Measurements from ENCODE around the gene ARL4D. TPM values are rescaled to one million over a fixed set of nuclear protein-coding genes. Genes with fewer than 3 reads are reported as not detected.
"Not testable (repeated sequence)": the region's sequence is repeated elsewhere in the genome, so short reads cannot be mapped to it uniquely, and the experiment has no call there.

ARL4D gene
- total and polyA plus RNA-seq, 2 of the 4 experiments (the other 2 are of a cell fraction) = 12.5 to 30.7 TPM

GRCh38 chr17:43394696-43395095 lies 4.1 kb upstream of the ARL4D start:
- H3K4ac ChIP-seq (ENCODE audit: low read depth, low read length); in situ Hi-C loops (cut with MboI; ENCODE audit: low sequenced_read_pairs); H3K27me3 ChIP-seq (ENCODE audit: control insufficient read depth, insufficient read depth, low read length); H2BK15ac ChIP-seq (ENCODE audit: low read depth, low read length); H2BK20ac ChIP-seq (ENCODE audit: low read depth, low read length); H3K4me1 ChIP-seq (ENCODE audit: control insufficient read depth, insufficient read depth, low read length); H3K27ac ChIP-seq (ENCODE audit: insufficient read depth, low read length); H3K9me3 ChIP-seq (ENCODE audit: control insufficient read depth, insufficient read depth, low read length); H3K18ac ChIP-seq (ENCODE audit: low read depth, low read length); H2BK5ac ChIP-seq (ENCODE audit: low read depth, low read length, poor library complexity, severe bottlenecking); H4K20me1 ChIP-seq (ENCODE audit: insufficient read depth, low read length); H3K56ac ChIP-seq (ENCODE audit: extremely low read depth, insufficient read depth, low read length); ATAC-seq (ENCODE audit: low read depth); H3K9ac ChIP-seq (ENCODE audit: low read depth, low read length); dilution Hi-C loops (cut with HindIII; ENCODE audit: low sequenced_read_pairs, unreplicated experiment); H3K4me2 ChIP-seq (ENCODE audit: low read depth, low read length); DNase-seq; H3K4me3 ChIP-seq (ENCODE audit: insufficient read depth, low read depth, low read length); H3K23ac ChIP-seq (ENCODE audit: low read depth, low read length); BruUV-seq (replicated peaks); H2BK120ac ChIP-seq (ENCODE audit: low read depth, low read length); H3K14ac ChIP-seq (replicated peaks; ENCODE audit: low read depth, low read length); H2AFZ ChIP-seq (replicated peaks; ENCODE audit: low read length, poor library complexity); H3K36me3 ChIP-seq (ENCODE audit: control insufficient read depth, insufficient read depth, low read length); H3K9me1 ChIP-seq (ENCODE audit: insufficient read depth, low read length): not testable (repeated sequence)
- peaks cover 4 to 13% of the 10 kb centered on the region in 2 experiments; a peak in 3 of 4 replicates for H3K79me1 ChIP-seq (ENCODE audit: low read depth in 1 of 2, low read length in 2 of 2)
- intact Hi-C loops (cut with micrococcal nuclease) = loop anchor here (1.0 kb wide), 3 partner anchors 34 to 89 kb away; partner anchors contain the start of gene DHX8
- peak overlapping the region; percentile 59 for H2AK9ac ChIP-seq (replicated peaks; ENCODE audit: low read depth, low read length, poor library complexity)
- WGBS, 2 experiments (ENCODE audit: extremely low coverage in 2 of 2, insufficient read length in 1 of 2) = 94% methylated on average over 6 of the region's 12 CpGs; no CpG with 5 or more reads in 1 of the 2 experiments
- peak overlapping the region; percentile 98 to 100; a peak in 3 of 4 replicates for H4K8ac ChIP-seq (ENCODE audit: low read depth in 2 of 2, low read length in 2 of 2)
- peak overlapping the region; percentile 98; the same call in 1 of the 2 replicates for H4K91ac ChIP-seq (ENCODE audit: insufficient read depth, low read depth, low read length)
- peak overlapping the region; percentile 100 for H4K5ac ChIP-seq (ENCODE audit: low read depth, low read length)
- 0 out of 2 replicates have a peak overlapping the region, but pooled peaks have one; percentile 59 for H2AK5ac ChIP-seq (ENCODE audit: low read depth, low read length)
- ChIA-PET POLR2A (ENCODE audit: unreplicated experiment) (interaction anchor here (1.0 kb wide), 2 partner anchors 27 to 89 kb away, joined by 5 read pairs; partner anchors contain the start of gene DHX8), CTCF (interaction anchor here (1.0 to 2.2 kb wide), 5 partner anchors 9 to 88 kb away, joined by 3 to 47 read pairs (median 8); partner anchors contain the start of gene DHX8)
